Keratinocyte (primary cell): ENCODE measurements around the gene CACFD1.

Source experiments
- CTCF ChIP-seq, 3 experiments: IDR thresholded peaks in 1 of 3; conservative IDR thresholded peaks in 1 of 3; optimal IDR thresholded peaks in 1 of 3; 2 replicates in 2 of 3; 3 replicates in 1 of 3; pipeline versions ENCODE3 to v1.5.1; 2011; ENCODE audit warnings: low read length in 3 of 3, mild to moderate bottlenecking in 3 of 3, moderate library complexity in 2 of 3, control low read depth in 1 of 3, inconsistent platforms in 1 of 3; ENCODE audit not compliant: insufficient read depth in 2 of 3; ENCODE audit errors: extremely low read depth in 1 of 3
- EZH2 ChIP-seq: IDR thresholded peaks from one replicate; pipeline ENCODE4 v1.6.1; 2012; ENCODE audit warnings: inconsistent platforms, mild to moderate bottlenecking, low read length, moderate library complexity

DNA sequence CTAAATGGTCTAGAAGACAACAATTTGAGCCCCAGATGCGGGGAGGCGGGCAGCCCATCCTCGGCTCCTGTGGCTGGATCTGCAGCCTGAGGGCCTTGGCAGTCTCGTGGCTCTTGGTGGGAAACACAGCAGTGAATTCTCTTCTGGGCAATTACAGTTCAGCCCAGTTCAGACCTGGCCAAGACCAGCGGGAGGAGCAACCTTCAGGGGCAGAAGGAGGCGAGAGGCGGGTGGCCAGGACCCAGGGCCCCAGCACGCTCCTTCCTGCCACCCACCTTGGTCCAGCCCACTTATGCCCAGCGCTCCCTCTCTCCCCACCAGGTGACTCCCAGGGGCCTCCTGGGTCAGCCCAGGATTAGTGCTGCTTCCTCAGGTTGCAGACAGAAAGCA, 57.2 kb downstream of the CACFD1 start:
- TF ChIP-seq EZH2 (no peak), CTCF (optimal IDR thresholded peaks at IDR 0.05 in 1 of 3, IDR thresholded peaks at IDR 0.05 in 1 of 3, conservative IDR thresholded peaks at IDR 0.05 in 1 of 3; ENCODE audit: extremely low read depth in 1 of 3, insufficient read depth in 2 of 3, low read length in 3 of 3) (no peak)
